GM12801 (cell line): Measurements from ENCODE around the gene PITPNM2.

Experiments used
- TF ChIP-seq, protein P1 (sequence below): IDR thresholded peaks from one replicate; pipeline ENCODE4 v1.5.1; 2011; ENCODE audit warnings: control low read depth; ENCODE audit not compliant: insufficient read length; ENCODE audit errors: extremely low read depth

The PITPNM2 gene

DNA sequence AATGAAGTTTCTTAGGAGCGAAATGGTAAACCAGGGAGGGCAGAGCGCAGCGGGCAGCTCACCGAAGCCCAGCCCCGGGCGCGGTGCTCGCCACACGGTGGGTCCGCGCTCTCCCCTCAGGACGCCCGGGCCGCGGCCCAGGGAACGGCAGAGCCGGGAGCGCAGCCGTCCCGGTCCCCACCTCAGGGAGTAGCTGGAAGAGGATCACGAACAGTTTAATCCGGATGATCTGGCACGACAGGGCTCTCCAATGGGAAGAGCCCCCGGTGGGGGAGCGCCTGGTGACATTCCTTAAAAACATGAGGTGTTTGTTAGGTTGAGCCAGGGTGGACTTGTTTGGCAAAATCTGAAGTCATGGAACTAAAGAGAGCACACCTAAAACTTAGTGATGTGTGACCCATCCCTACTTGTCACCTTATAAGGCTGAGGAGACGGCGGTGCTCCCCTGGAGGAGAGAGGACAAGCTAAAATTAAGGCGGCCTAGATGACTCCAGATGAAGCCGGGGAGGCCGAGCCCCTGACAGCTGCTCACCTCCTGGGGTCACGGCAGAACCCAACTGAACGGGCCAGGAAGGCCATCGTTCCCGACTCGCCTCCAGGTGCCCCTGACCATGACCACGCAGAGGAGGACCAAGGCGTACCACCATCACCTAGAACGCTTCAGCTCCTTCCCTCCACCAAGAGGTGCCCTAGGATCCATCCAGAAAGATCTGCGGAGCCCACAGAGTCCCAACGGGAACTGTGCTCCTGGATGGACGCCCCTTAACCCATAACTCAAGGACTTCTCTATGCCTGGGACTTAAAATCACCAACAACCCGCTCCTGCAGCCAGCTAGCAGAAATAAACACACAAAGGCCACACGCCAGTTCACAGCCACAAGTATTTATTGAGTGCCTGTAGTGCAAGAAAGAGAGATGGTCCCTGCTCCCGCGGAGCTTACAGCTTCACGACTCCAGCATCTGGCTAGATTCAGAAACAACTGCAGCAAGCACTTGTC lies 866 bp upstream of the PITPNM2 start:
- TF ChIP-seq, protein P1, sequence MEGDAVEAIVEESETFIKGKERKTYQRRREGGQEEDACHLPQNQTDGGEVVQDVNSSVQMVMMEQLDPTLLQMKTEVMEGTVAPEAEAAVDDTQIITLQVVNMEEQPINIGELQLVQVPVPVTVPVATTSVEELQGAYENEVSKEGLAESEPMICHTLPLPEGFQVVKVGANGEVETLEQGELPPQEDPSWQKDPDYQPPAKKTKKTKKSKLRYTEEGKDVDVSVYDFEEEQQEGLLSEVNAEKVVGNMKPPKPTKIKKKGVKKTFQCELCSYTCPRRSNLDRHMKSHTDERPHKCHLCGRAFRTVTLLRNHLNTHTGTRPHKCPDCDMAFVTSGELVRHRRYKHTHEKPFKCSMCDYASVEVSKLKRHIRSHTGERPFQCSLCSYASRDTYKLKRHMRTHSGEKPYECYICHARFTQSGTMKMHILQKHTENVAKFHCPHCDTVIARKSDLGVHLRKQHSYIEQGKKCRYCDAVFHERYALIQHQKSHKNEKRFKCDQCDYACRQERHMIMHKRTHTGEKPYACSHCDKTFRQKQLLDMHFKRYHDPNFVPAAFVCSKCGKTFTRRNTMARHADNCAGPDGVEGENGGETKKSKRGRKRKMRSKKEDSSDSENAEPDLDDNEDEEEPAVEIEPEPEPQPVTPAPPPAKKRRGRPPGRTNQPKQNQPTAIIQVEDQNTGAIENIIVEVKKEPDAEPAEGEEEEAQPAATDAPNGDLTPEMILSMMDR, result no peak

DNA sequence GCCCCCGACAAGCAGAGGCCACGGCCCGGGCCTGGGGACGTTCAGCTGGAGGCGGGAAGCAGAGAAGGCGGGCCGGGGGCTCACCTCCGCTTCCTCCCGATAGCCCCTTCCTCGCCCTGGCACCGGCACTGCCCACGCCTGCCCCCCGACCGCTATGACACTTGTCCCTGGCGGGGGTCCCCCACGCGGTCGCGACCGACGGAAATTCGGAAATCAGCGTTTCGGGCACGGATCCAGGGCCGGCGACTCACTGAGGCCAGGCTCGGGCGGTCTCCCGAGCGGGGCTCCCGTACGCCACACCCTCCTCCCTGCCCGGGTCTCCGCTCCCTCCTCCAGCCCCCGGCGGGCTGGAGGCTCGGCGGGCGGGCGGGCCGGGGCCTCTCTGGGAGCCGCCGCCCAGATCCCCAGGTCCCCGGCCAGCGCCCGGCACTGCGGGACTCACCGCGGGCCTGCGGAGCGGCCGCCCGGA lies 581 bp downstream of the PITPNM2 start:
- TF ChIP-seq, protein P1, result no peak

DNA sequence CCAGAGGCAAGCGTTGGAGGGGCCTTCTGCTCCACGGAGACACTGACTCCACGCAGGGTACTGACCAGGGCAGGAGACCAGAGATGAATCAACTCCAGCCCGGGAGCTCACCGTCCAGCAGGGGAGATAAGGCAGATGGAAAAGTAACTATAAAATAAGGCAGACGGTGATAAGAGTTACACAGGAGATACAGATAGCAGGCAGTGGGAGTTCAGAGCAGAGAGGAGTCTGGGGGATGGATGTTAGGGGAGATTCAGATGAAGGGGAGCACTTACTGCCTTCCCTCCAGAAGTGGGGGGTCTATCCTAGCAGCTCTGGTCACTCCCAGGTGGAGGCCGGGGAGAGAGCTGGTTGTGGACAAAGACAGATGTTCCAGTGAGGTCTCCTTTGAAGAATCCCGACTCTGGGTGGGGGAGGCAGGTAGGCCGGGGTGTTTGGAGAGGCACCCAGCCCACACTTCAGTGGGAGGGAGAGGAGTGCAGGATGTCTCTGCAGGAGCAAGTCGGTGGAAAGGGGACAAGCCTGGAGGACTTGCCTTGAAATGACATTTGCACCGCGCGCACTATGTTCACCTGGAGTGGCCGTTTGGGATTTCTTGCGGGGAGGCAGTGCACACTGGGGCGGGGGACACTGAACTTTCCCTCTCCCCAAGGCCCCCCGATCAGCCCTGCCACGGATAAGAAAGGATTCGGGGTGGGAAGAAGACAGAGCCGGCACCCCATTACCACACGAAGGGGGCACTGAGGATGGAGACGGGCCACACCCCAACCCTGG lies 1.2 kb downstream of the PITPNM2 start:
- TF ChIP-seq, protein P1, result no peak

GRCh38 chr12:123149088-123149487 lies 1.8 kb downstream of the PITPNM2 start:
- TF ChIP-seq, protein P1, result no peak

DNA sequence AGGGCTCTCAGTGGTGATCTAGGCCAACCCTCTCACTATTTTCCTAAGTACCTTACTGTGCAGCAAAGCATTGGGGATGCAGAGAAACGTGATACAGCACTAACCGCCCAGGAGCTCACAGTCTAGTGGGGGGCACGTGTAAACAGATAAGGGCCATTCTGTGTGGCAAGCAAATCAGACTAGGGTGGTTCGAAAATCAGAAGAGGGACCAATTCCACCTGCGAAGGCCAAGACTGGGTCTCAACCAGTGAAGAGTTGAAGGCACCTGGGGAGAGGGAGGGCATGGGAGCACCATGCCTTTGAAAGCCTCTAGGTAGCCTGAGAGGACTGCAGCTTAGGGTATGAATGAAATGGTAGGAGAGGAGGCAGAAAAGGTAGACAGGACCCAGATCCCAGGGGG lies 2.2 kb downstream of the PITPNM2 start:
- TF ChIP-seq, protein P1, result no peak

DNA sequence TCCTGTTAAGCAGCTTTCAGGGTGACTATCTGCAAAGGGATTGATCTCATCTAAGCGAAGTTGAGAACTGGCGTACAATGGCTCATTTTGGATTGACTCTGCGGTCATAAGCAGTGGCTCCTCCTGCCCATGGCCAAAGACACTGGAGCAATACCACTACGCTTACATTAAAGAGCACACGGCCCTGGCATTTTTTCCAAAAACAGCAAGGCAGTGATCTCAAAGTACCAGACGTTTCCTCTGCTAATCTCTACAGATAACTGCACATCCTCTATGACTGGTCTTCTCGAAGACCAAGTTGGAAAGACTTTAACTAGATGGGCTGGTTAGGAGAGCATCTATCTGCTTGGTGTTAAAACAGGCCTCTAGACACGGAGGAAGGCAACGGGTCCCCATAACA lies 2.7 kb downstream of the PITPNM2 start:
- TF ChIP-seq, protein P1, result no peak

DNA sequence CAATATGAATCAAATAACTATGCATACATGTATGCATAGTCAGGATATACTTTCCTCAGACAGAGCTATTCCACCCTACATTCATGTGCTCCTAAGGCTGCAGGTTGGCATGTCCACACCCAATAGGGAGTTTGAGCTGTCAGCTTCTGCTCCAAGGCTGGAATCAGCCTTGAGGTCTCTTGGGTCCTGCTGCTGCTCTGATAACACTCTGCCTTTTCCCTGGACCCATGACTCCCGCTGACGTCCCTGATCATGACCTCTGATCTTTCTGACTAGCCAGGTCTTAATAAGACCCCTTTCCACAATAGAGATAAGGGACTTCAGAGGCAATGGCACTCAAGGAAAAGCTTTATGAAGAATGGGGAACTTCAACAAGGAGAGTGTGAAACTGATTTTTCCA lies 5.7 kb downstream of the PITPNM2 start:
- TF ChIP-seq, protein P1, result no peak
